OCI-LY3 (cell line): Measurements from ENCODE around the gene KCNMA1.
A peak's percentile ranks its signal among the peaks of the same experiment; 100 is the strongest.

Experiments used
- H2AFZ ChIP-seq: fragments of 200-600, 300-600 bp; shearing (Covaris generic); 2 replicates; pipeline ENCODE4 v1.6.0; 2014; ENCODE audit warnings: antibody characterized with exemption, low read depth, low read length
- H3K27ac ChIP-seq: fragments of 200-600, 300-600 bp; sonication (generic); 2 replicates; pipeline ENCODE4 v1.5.1; 2014; ENCODE audit warnings: mild to moderate bottlenecking, low read length, moderate library complexity, mixed read lengths
- H3K27me3 ChIP-seq: fragments of 200-600, 300-600 bp; sonication (generic); 2 replicates; pipeline ENCODE4 v1.6.1; 2014; ENCODE audit warnings: low read depth, low read length, mixed read lengths
- H3K36me3 ChIP-seq: fragments of 200-600, 300-600 bp; sonication (generic); replicated peaks from 2 replicates; pipeline ENCODE3; 2014; ENCODE audit warnings: low read depth, low read length, mixed read lengths
- H3K4me1 ChIP-seq: fragments of 300-600, 200-600 bp; sonication (generic); 2 replicates; pipeline ENCODE4 v1.6.1; 2014; ENCODE audit warnings: low read length, mixed read lengths
- H3K4me2 ChIP-seq: fragments of 200-600, 300-600 bp; sonication (generic); 2 replicates; pipeline ENCODE4 v1.6.1; 2014; ENCODE audit warnings: low read length, mixed read lengths
- H3K4me3 ChIP-seq: fragments of 300-600, 200-600 bp; sonication (generic); 2 replicates; pipeline ENCODE4 v1.5.1; 2014; ENCODE audit warnings: antibody characterized with exemption, mild to moderate bottlenecking, low read length, moderate library complexity
- H3K79me2 ChIP-seq: fragments of 300-600, 200-600 bp; shearing (Covaris generic); 2 replicates; pipeline ENCODE4 v1.6.1; 2014; ENCODE audit warnings: mild to moderate bottlenecking, low read length, mixed read lengths
- H3K9ac ChIP-seq: fragments of 300-600, 200-600 bp; shearing (Covaris generic); 2 replicates; pipeline ENCODE4 v1.6.0; 2014; ENCODE audit warnings: mild to moderate bottlenecking, low read length, moderate library complexity
- H3K9me3 ChIP-seq: fragments of 200-600, 300-600 bp; shearing (Covaris generic); 2 replicates; pipeline ENCODE4 v1.6.1; 2014; ENCODE audit warnings: low read length, mixed read lengths; ENCODE audit not compliant: insufficient read depth
- H4K20me1 ChIP-seq: fragments of 200-600, 300-600 bp; sonication (generic); 2 replicates; pipeline ENCODE4 v1.6.1; 2016; ENCODE audit warnings: low read length, mixed read lengths; ENCODE audit not compliant: insufficient read depth
- CTCF ChIP-seq: fragments of 200-600, 300-600 bp; sonication (generic); IDR thresholded peaks from 2 replicates; pipeline ENCODE4 v1.5.1; 2014; ENCODE audit warnings: antibody characterized with exemption, low read length, low read depth
- EZH2phosphoT487 ChIP-seq: fragments of 200-600 bp; shearing (Covaris generic); IDR thresholded peaks from 2 replicates; pipeline ENCODE4 v1.6.1; 2018; ENCODE audit warnings: antibody characterized with exemption, mixed run types, low read depth

The KCNMA1 gene

DNA sequence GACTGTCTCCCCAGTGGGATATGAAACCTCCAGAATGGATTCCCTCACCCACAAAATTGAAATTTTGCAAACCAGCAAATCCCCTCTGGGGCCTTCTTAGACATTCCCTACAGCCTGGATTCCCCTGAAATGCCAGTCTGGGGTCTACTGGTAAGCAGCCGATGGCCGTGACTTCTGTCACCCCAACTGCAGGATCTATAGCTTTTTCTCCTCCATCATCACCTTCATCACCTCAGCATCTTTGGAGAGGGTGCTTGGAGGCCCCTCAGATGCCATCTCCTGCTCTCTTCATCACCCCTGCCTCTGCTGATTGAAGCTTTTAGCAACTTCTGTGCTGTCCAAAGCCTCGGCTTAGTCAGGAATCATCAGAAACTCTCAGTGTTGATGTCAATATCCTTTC is 2.6 kb upstream of the KCNMA1 start:
- no peak overlapping the region for H3K9ac ChIP-seq
- peaks cover 9% of the 10 kb centered on the region; the same call in 1 of the 2 replicates for H4K20me1 ChIP-seq
- no peak overlapping the region for H3K4me2 ChIP-seq
- H3K36me3 ChIP-seq: peaks cover 28% of the 10 kb centered on the region
- no peak overlapping the region for H2AFZ ChIP-seq
- H3K27me3 ChIP-seq: no peaks in the 10 kb centered on the region
- no peak overlapping the region for H3K27ac ChIP-seq
- peaks cover 56% of the 10 kb centered on the region for H3K79me2 ChIP-seq
- H3K4me3 ChIP-seq: no peak overlapping the region
- H3K4me1 ChIP-seq: peaks cover 68% of the 10 kb centered on the region
- TF ChIP-seq CTCF (no peak), EZH2phosphoT487 (no peak)
- H3K9me3 ChIP-seq: no peaks in the 10 kb centered on the region

GRCh38 chr10:77639756-77640155 is 2.1 kb upstream of the KCNMA1 start:
- H3K27me3 ChIP-seq: no peaks in the 10 kb centered on the region
- H3K9ac ChIP-seq: peak overlapping the region; percentile 93; the same call in 1 of the 2 replicates
- H3K36me3 ChIP-seq: peaks cover 24% of the 10 kb centered on the region
- H3K9me3 ChIP-seq: no peaks in the 10 kb centered on the region
- H3K4me1 ChIP-seq: peaks cover 72% of the 10 kb centered on the region
- H3K79me2 ChIP-seq: peaks cover 61% of the 10 kb centered on the region
- peaks cover 13% of the 10 kb centered on the region; the same call in 1 of the 2 replicates for H4K20me1 ChIP-seq
- 0 out of 2 replicates have a peak overlapping the region, but pooled peaks have one; percentile 93 for H3K4me3 ChIP-seq
- TF ChIP-seq EZH2phosphoT487 (no peak), CTCF (no peak)
- H3K27ac ChIP-seq: 0 out of 2 replicates have a peak overlapping the region, but pooled peaks have one; percentile 66
- H2AFZ ChIP-seq: no peak overlapping the region
- peak overlapping the region; percentile 100 for H3K4me2 ChIP-seq

DNA sequence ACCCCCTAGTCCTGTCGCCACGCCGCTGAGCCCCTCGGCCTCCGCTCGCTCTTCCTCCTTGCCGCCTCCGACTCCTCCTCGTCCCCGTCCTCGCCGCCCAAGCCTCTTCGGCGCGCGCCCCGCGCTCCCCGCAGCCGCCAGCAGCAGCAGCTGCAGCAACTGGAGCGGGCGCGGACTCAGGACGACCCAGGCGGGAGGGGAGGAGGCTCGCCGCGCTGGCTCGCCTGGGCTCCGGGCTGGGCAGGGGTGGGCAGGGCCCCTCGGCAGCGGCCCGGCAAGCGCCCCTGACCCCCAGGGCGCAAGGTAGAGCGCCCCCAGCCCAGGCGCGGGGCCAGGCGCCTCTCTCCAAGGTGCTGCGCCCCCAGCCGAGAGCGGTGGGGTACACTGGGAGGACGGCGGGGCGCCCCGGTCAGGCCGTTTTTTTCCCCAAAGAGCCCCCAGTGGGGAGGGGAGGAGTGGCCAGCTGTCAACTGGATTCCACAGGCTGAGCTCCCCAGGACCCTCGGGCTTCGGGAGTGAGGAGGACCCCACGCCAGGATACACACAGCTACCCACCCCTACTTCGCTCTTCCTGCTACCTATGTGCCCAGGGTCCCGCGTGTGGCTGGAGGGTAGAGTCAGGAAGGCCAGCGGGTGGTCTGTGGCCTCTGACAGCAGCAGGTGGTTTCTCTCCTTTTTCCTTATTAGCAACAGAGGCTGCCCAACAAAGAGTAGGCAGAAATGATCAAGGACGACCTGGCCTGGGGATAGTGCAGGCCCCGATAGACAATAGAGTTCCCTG is 903 bp upstream of the KCNMA1 start:
- H4K20me1 ChIP-seq: peaks cover 18% of the 10 kb centered on the region; the same call in 1 of the 2 replicates
- no peaks in the 10 kb centered on the region for H3K9me3 ChIP-seq
- H2AFZ ChIP-seq: no peak overlapping the region
- H3K79me2 ChIP-seq: peaks cover 73% of the 10 kb centered on the region
- H3K4me3 ChIP-seq: peak overlapping the region; percentile 93
- TF ChIP-seq CTCF (peak; percentile 30), EZH2phosphoT487 (no peak)
- peaks cover 64% of the 10 kb centered on the region for H3K4me1 ChIP-seq
- H3K27ac ChIP-seq: peak overlapping the region; percentile 66
- peak overlapping the region; percentile 93 for H3K9ac ChIP-seq
- H3K27me3 ChIP-seq: no peaks in the 10 kb centered on the region
- H3K4me2 ChIP-seq: peak overlapping the region; percentile 100
- H3K36me3 ChIP-seq: peaks cover 26% of the 10 kb centered on the region

DNA sequence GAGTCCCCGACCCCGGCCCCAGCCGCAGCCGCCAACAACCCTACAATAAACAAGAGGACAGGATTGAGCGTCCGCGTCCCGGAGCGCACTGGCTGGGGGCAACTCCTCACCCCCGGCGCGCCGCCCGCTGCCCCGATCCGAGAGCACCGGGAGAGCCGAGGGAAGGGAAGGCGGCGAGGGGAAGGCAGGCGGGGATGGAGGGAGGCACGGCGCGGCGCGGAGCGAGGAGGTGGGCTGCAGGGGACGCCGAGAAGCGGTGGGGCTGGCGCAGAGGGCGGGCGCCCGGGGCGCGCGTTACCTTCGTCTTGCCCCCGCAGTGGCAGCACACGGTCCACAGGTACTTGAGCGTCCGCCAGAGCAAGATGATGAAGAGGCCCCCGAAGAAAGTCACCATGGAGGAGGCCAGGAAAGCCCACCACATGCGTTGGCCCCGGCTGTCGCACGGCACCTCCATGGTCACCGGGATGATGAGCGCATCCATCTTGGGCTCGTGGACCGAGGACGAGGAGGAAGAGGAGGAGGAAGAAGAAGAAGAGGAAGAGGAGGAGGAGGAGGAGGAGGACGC is 559 bp downstream of the KCNMA1 start:
- Histone ChIP-seq H3K79me2 (peaks cover 88% of the 10 kb centered on the region), H3K27me3 (no peaks in the 10 kb centered on the region), H2AFZ (no peak overlapping the region), H3K9ac (peak overlapping the region; percentile 76), H3K4me2 (peak overlapping the region; percentile 67), H3K9me3 (no peaks in the 10 kb centered on the region), H3K4me1 (peaks cover 60% of the 10 kb centered on the region), H4K20me1 (peaks cover 26% of the 10 kb centered on the region; the same call in 1 of the 2 replicates), H3K4me3 (peak overlapping the region; percentile 93), H3K27ac (no peak overlapping the region), H3K36me3 (peaks cover 26% of the 10 kb centered on the region)
- TF ChIP-seq EZH2phosphoT487: no peak
- TF ChIP-seq CTCF: no peak
